HG02852 (cell line): ENCODE measurements around the gene KL.
A peak's percentile ranks its signal among the peaks of the same experiment; 100 is the strongest.

Experiments used
- ATAC-seq: cut with Tn5 transposase; IDR thresholded peaks from one replicate; pipeline ENCODE4 v1.9.1; 2021; ENCODE audit warnings: mild to moderate bottlenecking, moderate library complexity; ENCODE audit not compliant: unreplicated experiment

KL gene

GRCh38 chr13:33109271-33109697 lies 93.1 kb downstream of the KL start:
- peak; percentile 22 for ATAC-seq

GRCh38 chr13:33109801-33110200 lies 93.6 kb downstream of the KL start:
- no peak for ATAC-seq

- ATAC-seq, result no peak
These were observed 94.1 kb downstream of the KL start for GRCh38 chr13:33110386-33110712.

- peak; percentile 45 for ATAC-seq
These were observed 94.6 kb downstream of the KL start for GRCh38 chr13:33110713-33111413.

DNA sequence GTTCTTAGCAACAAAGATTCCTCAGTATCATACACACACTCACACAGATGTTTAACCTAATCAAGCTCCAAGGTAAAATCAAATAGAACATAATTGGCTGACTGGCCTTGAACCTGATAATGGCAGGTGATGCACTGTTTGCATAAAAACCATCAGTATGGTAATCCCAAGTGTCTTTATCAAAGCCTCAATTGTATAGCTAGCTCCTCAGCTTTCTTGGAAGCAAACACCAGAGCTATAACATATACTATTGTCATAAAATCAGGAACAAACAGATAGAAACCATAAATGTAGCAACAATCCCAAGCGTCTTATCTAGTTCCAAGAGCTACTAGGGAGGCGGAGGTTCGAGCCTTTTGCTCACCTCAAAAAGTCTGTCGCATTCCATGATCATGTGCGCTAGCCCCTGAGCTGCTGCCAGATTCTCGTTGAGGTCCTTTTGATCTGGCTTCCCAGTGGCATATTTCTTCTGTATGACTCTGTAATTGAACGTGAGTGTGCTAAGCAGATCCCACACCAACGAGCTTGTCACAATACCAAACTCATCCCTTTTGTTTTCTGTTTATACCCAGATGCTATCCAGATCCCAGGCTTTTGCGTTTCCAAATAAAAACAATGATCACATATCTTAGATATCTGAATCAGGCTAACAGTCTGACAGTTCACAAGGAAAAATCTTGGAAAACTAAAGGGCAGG lies 95.3 kb downstream of the KL start:
- ATAC-seq, result peak; percentile 5

GRCh38 chr13:33112766-33113165 lies 96.5 kb downstream of the KL start:
- no peak for ATAC-seq

GRCh38 chr13:33114146-33114545 lies 97.9 kb downstream of the KL start:
- no peak for ATAC-seq

- ATAC-seq, result no peak
These were observed 99.1 kb downstream of the KL start for GRCh38 chr13:33115274-33115673.
